ENCODE measurements around the gene SCN7A. TPM values are rescaled to one million over a fixed set of nuclear protein-coding genes. Genes with fewer than 3 reads are reported as not detected.

Gene SCN7A
- 0.07 TPM in 1 of 2 replicates, not detected in the other for total RNA-seq (2014; rRNA removed; shearing (Covaris generic))

DNA sequence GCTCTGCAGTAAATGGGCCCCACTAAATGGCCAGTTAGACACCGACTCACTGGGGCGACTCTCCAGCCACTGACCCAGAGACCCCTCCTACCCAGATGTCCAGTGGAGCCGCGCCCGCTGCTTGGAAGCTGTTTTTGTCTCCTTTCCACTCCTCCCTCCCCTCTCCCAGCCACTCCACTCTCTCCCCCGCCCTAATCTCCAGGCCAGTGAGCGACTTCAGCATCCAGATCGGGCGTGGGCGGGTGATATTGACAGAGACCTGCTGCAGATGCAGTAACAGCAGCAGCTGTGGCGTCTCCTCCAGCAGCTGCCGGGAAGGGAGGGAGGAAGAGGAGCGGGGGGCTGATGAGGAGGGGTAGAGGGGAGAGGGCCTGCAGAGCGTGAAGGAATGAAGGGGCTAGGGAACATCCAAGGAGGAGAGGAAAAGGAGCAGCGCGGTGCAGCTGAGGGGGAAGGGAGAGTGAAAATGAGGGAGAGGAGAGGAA, at the start of gene SCN7A:
SCN7A (minus strand) TSS at position 110 of the 485 bp plus-strand sequence. CDS start 16,553 bp downstream, outside the sequence.
- DNase-seq = peak; percentile 26

DNA sequence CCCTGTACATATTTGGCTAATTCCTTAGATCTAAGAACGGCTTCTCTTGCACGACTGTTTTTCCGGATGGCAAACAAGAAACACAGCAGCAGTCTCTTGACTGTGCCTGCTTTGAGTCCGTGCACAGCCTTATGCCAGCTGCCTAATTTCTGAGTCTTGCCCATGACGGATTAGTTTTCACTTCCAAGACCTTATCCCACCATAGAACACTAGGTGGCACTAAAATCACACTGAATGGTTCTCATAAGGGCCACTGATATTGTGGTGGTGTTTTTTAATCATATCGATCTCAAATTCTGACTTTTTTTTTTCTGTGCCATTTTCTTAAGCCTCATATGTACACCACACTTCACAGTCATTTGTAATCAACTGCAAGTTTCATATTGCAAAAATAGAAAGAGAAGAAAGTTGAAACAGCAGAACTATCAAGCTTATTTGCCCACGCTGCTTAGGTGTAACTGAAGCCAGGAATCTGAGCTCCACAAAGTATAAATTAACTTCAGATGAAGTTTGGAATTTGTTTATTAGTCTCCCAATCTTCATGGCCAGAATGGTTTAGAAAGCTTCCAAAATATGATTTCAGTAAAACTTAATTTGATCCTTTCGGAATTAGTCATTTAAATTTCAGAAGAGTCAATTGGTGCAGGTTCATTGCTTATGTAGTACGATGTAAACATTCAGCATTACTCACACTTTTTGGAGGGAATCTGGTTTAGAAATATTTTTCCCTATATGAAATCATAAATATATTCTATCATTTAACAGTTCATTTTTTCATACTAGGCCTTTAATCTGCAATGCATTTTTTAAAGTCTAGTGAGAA, 45.5 kb upstream of the SCN7A start:
- Histone ChIP-seq H3K36me3 (replicated peaks; ENCODE audit: control insufficient read depth, insufficient read depth, low read length) (no peaks in the 10 kb centered on the region), H3K4me3 (ENCODE audit: insufficient read depth, low read depth, low read length) (no peak overlapping the region), H3K27me3 (ENCODE audit: control insufficient read depth, insufficient read depth, low read length) (no peaks in the 10 kb centered on the region)
- peak; percentile 13 for DNase-seq

More for the DNA sequence above, at the start of gene SCN7A:
- peaks cover 6% of the 10 kb centered on the region for H3K27me3 ChIP-seq (ENCODE audit: control insufficient read depth, insufficient read depth, low read length)
- no peaks in the 10 kb centered on the region for H3K36me3 ChIP-seq (replicated peaks; ENCODE audit: control insufficient read depth, insufficient read depth, low read length)
- H3K4me3 ChIP-seq (ENCODE audit: insufficient read depth, low read depth, low read length) = peak within 1 kb of the TSS; percentile 40

DNA sequence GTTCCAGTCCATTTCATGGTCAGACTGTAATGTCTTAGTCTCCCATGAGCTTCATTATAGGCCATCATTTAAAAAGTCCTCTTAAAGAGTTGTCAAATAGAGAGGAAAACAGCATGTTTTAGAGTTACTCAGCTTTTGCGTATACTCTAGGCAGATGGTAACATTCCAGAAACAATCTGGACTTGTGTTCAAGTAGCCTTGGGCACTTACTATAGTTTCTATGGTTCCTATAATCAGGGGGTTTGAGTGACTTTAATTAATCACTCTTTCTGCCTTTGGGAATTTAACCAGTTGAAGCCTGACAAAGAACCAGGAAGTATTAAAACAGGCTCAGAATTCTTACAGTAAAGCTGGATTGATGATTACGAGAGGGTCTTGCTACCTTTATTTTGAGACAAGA, 42.1 kb upstream of the SCN7A start:
- Histone ChIP-seq H3K36me3 (replicated peaks; ENCODE audit: control insufficient read depth, insufficient read depth, low read length) (no peaks in the 10 kb centered on the region), H3K27me3 (ENCODE audit: control insufficient read depth, insufficient read depth, low read length) (no peaks in the 10 kb centered on the region), H3K4me3 (ENCODE audit: insufficient read depth, low read depth, low read length) (no peak overlapping the region)
- no peak for DNase-seq

DNA sequence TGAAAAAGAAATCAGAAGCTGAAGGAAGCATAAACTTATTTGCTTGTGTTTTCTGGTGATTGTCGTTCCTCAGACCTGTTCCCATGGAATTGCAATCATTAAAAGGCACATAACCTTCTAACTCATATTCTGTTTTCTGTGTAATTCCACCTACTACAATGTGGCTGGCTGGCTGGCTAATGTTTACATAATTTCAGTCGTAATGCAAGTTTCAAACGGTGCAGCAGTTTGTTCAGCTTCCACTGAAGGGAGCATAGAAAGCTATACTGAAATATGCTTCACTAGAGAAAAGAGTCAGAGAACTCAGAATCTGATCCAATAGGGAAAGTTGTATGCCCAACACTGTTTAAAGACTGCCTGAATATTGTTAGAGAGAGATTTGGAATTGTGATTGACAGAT, 27.1 kb upstream of the SCN7A start:
- no peak for DNase-seq
- Histone ChIP-seq H3K4me3 (ENCODE audit: insufficient read depth, low read depth, low read length) (no peak overlapping the region), H3K27me3 (ENCODE audit: control insufficient read depth, insufficient read depth, low read length) (no peaks in the 10 kb centered on the region), H3K36me3 (replicated peaks; ENCODE audit: control insufficient read depth, insufficient read depth, low read length) (no peaks in the 10 kb centered on the region)

DNA sequence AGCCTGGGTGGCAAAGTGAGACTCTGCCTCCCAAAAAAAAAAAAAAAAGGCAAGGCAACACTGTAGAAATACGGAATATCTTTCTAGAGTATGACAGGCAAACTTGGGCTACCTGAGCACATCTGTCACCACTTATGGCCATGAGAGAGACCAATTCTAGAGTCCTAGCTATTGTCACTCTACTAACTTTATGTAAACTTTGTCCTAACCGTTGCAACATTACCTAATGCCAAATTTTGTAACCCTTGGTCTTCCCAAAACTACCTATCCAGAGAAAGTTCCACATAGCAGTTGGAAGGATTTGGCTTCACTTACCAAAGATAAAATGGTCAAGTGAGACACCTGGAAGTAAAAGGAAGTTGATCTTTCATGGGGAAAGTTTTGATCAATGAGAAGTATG, 26.6 kb upstream of the SCN7A start:
- H3K27me3 ChIP-seq (ENCODE audit: control insufficient read depth, insufficient read depth, low read length) = no peaks in the 10 kb centered on the region
- no peaks in the 10 kb centered on the region for H3K36me3 ChIP-seq (replicated peaks; ENCODE audit: control insufficient read depth, insufficient read depth, low read length)
- DNase-seq = no peak
- no peak overlapping the region for H3K4me3 ChIP-seq (ENCODE audit: insufficient read depth, low read depth, low read length)

DNA sequence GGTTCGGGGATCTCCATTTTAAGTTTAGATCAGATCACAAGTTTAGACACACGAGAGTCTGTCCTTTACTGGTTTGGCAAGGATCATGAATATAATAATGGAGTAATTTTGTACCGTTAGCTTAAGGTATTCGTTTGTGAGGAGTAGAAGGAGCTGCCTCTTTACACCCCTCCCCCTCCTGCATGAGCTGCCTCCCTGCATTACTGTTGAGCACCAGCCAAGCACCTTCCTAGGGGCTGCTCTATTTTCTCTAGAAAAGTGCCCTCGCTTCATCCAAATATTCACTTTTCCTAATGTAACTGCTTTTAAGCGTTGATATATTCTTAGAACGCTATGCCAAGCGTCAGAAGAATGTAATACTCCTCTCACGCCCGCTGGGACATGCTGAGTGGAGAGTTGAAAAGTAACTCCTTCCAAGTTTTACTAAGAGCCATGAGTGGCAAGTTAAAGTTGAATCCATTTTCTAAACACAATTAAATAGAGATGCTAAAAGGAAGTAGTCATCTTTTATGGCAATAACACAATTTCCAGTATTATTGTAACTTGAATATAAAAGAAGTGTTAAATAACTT, 25.4 kb upstream of the SCN7A start:
- H3K36me3 ChIP-seq (replicated peaks; ENCODE audit: control insufficient read depth, insufficient read depth, low read length) = no peaks in the 10 kb centered on the region
- H3K4me3 ChIP-seq (ENCODE audit: insufficient read depth, low read depth, low read length) = no peak overlapping the region
- DNase-seq = no peak
- H3K27me3 ChIP-seq (ENCODE audit: control insufficient read depth, insufficient read depth, low read length) = no peaks in the 10 kb centered on the region

DNA sequence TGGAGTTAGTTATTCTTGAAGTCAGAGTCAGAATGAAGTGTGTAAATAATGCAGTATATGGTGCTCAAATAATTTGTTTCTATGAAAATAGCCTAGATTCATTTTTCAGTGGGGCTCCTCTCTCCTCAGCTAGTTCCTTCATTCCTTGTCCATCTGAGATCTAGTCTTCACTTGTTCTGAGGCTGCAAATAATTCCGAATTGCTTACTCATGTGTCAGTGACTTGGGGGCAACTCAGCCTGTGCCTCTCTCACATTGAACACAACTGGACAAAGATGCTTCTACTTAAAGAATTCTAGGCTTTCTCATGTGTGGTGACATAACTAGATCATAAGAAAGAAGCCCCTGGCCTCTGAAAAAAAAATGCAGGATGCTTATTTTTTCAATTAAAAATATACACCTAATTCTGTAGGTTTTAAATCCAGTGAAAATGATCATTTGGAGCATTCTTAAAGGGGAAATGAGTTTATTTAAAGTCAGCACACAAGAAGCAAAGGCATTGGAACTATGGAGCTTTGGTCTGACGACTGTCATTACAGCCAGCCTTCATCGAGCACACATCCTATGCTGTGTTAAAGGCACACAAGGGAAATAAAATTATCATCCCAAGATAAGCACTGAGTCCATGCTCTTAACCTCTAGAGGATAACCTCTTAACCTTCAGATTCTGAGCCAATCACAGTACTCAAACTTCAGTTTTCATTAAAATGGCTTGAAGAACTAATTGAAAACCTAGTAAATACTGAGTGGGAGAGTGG, 24.8 kb upstream of the SCN7A start:
- Histone ChIP-seq H3K36me3 (replicated peaks; ENCODE audit: control insufficient read depth, insufficient read depth, low read length) (no peaks in the 10 kb centered on the region), H3K27me3 (ENCODE audit: control insufficient read depth, insufficient read depth, low read length) (no peaks in the 10 kb centered on the region), H3K4me3 (ENCODE audit: insufficient read depth, low read depth, low read length) (no peak overlapping the region)
- no peak for DNase-seq

DNA sequence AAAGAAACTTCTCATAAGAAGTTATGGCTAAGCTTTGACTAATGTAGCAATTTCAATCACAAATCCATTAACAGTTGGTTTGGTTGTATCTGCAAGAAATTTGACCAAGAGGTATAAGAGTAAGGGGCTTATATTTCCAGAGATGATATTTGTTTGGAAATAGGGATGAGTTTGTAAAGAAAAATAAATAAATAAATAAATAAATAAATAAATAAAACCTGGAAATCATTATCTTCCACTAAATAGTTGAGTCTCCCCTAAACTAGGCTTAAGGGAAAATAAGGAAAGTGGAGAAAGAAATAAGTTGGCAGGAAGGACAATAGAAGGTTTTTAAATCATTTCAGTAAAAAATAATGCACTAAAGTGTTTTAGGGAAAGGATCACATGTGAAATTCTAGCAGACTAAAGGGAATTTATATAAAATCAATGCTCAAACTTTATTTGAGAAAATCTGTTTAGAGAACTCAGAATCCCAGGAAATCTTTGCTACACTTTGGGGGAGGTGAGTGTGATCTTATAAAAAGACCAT, 23.5 kb upstream of the SCN7A start:
- no peaks in the 10 kb centered on the region for H3K36me3 ChIP-seq (replicated peaks; ENCODE audit: control insufficient read depth, insufficient read depth, low read length)
- H3K4me3 ChIP-seq (ENCODE audit: insufficient read depth, low read depth, low read length) = no peak overlapping the region
- DNase-seq = no peak
- H3K27me3 ChIP-seq (ENCODE audit: control insufficient read depth, insufficient read depth, low read length) = no peaks in the 10 kb centered on the region

DNA sequence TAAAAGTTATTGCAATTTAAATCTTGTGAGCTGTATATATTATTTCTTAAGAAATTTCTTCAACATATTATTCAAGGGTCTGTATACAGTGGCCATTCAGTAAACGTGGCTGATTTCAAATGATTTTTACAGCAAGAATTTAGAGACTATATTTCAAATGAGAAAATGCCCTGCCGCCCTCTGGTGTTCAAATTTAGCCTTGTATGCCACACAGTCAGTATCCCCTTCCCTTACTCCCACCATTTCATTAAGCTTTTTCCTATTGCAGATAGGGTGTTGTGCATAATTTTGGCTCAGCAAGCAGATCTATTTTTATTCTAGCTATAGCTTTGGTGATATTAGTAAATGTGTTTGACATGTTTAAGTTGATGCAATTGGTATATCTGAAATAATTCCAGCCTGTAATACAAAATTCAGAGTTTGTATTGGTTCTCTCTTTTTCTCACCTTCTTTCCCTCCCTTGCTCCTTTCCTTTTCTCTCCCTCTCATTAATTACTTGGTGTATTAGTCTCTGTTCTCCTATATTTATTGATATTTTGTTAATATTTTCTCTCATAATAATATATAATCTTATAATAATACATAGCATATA, 22.8 kb upstream of the SCN7A start:
- Histone ChIP-seq H3K36me3 (replicated peaks; ENCODE audit: control insufficient read depth, insufficient read depth, low read length) (no peaks in the 10 kb centered on the region), H3K4me3 (ENCODE audit: insufficient read depth, low read depth, low read length) (no peak overlapping the region)
- DNase-seq = peak; percentile 7

DNA sequence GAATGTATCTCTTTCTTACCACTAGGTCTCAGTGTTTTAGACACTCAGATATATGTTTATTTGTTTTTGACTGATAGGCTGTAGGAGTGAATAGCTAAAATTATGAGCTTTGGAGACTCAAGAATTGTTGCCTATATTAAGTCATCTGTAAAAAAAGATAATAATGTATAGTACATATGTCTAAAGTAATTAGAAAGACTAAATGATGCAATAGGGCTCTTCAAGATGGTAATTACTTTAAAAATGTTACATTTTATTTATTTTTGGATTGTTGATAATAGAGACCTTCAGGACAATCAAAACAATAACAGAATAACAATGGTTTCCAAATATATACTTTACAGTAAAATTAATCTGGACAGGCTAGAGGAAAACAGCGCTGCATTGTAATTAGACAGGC, 19.9 kb upstream of the SCN7A start:
- no peak for DNase-seq
- Histone ChIP-seq H3K27me3 (ENCODE audit: control insufficient read depth, insufficient read depth, low read length) (no peaks in the 10 kb centered on the region), H3K36me3 (replicated peaks; ENCODE audit: control insufficient read depth, insufficient read depth, low read length) (no peaks in the 10 kb centered on the region), H3K4me3 (ENCODE audit: insufficient read depth, low read depth, low read length) (no peak overlapping the region)

More for the DNA sequence above, 22.8 kb upstream of the SCN7A start:
- no peaks in the 10 kb centered on the region for H3K27me3 ChIP-seq (ENCODE audit: control insufficient read depth, insufficient read depth, low read length)

DNA sequence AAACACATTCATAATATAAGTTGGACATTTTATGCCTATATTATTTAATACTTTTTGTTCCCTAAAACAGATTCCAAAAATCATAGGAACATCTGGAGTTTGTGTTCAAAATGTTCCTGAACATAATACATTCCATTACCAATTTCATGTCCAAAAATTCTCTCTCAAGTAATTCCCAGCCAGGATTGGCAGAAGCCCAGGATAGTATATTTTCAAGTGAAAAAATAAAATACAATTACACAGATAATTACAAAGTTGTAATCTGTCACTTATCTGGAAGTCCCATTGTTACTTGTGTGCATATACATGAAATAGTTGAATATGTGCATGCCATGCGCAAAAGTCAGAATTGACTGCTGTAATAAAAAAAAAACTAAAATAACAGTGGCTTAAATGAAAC, 5.2 kb upstream of the SCN7A start:
- no peaks in the 10 kb centered on the region for H3K36me3 ChIP-seq (replicated peaks; ENCODE audit: control insufficient read depth, insufficient read depth, low read length)
- H3K4me3 ChIP-seq (ENCODE audit: insufficient read depth, low read depth, low read length) = no peak overlapping the region
- no peak for DNase-seq
- H3K27me3 ChIP-seq (ENCODE audit: control insufficient read depth, insufficient read depth, low read length) = peaks cover 2% of the 10 kb centered on the region; the same call in 1 of the 2 replicates

DNA sequence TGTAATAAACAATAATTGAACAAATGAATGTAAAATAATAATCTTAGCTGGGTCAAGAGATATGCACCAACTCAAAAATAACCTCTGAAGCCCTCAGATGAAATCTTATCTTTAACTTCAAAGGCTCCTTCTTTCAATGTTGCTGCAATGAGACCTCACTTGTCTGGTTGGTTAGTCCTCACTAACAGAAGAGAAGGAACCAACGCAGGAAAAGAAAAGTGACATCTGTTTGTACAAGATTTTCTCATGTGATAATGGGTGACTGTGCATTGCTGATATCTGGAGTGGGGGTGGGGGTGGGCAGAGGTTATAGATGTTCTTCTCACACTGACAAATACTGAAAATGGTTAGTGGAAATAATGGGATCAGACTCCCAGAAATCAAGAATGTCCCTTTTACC, 2.6 kb downstream of the SCN7A start:
- DNase-seq = no peak
- Histone ChIP-seq H3K36me3 (replicated peaks; ENCODE audit: control insufficient read depth, insufficient read depth, low read length) (no peaks in the 10 kb centered on the region), H3K27me3 (ENCODE audit: control insufficient read depth, insufficient read depth, low read length) (peaks cover 6% of the 10 kb centered on the region), H3K4me3 (ENCODE audit: insufficient read depth, low read depth, low read length) (no peak overlapping the region)

DNA sequence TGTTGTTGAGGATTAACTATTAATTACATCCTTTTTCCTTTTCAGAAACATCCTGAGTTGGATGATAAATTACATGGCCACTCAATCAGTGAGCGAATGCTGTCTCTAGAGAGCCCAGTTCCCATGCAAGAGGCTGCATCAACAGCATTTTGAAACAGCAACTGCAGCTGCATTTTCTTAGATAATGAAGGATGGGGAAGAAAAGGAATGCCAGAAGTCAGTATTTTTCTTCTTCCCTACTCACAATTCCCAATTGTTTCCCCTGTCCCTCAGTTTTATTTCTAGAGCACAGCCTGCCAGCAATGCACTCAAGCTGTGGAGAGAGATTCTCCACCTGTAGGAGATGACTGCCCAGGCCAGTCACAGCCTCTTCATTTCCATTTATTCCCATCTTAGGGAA, 6.9 kb downstream of the SCN7A start:
- DNase-seq = no peak
- Histone ChIP-seq H3K27me3 (ENCODE audit: control insufficient read depth, insufficient read depth, low read length) (no peaks in the 10 kb centered on the region; the same call in 1 of the 2 replicates), H3K4me3 (ENCODE audit: insufficient read depth, low read depth, low read length) (no peak overlapping the region), H3K36me3 (replicated peaks; ENCODE audit: control insufficient read depth, insufficient read depth, low read length) (no peaks in the 10 kb centered on the region)

DNA sequence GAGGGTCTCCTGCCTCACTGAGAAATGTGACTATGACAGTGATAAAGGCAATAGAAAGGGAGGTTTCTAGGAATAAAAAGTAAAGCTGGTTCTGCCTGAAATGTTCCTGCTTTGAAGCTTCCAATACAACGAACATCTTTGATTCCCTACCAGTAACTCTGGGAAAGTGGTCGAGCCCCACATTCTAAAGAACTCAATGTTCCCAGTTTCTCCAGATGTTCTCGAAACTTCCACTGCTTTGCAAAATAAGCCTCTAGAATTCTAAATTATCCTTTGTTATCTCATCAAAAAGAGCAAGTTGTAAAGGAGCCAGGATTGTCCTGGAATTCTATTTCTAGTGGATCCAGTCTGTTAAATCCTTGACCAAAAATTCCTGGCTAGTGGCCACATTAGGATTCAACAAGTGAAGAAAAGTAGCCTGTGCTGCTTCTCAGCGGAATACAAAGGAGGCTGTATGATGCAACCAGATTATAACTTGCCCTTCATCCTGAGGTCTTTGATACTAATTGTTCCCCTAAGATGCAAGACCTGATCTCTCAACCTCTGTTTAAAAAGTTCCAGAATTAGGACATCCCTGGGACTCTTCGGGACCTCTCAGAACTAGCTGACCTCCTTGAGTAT, 8.4 kb downstream of the SCN7A start:
- Histone ChIP-seq H3K27me3 (ENCODE audit: control insufficient read depth, insufficient read depth, low read length) (no peaks in the 10 kb centered on the region), H3K4me3 (ENCODE audit: insufficient read depth, low read depth, low read length) (no peak overlapping the region), H3K36me3 (replicated peaks; ENCODE audit: control insufficient read depth, insufficient read depth, low read length) (no peaks in the 10 kb centered on the region)
- DNase-seq = no peak
